ENCODE data around the gene TMEM81.

GRCh38 chr1:205108464-205108863, 24.2 kb upstream of the TMEM81 start:
- TF ChIP-seq POLR2A (IDR thresholded peaks at IDR 0.05) (no peak), CTCF (IDR thresholded peaks at IDR 0.05) (no peak)
